ES-I3 (cell line): ENCODE data around the gene SFT2D2.

Source experiments
- H3K36me3 ChIP-seq: 2 replicates; pipeline ENCODE4 v1.6.1; 2013; ENCODE audit warnings: mild to moderate bottlenecking, low read length, control low read depth, moderate library complexity; ENCODE audit not compliant: insufficient read depth
- H3K4me1 ChIP-seq: 2 replicates; pipeline ENCODE4 v1.6.1; 2013; ENCODE audit warnings: mild to moderate bottlenecking, control low read depth, low read length; ENCODE audit not compliant: insufficient read depth
- H3K9ac ChIP-seq: 2 replicates; pipeline ENCODE4 v1.6.1; 2013; ENCODE audit warnings: low read depth, mild to moderate bottlenecking, low read length, moderate library complexity
- H3K9me3 ChIP-seq: 2 replicates; pipeline ENCODE4 v1.6.1; 2013; ENCODE audit warnings: mild to moderate bottlenecking, low read length, moderate library complexity; ENCODE audit not compliant: control insufficient read depth, insufficient read depth

Gene SFT2D2

DNA sequence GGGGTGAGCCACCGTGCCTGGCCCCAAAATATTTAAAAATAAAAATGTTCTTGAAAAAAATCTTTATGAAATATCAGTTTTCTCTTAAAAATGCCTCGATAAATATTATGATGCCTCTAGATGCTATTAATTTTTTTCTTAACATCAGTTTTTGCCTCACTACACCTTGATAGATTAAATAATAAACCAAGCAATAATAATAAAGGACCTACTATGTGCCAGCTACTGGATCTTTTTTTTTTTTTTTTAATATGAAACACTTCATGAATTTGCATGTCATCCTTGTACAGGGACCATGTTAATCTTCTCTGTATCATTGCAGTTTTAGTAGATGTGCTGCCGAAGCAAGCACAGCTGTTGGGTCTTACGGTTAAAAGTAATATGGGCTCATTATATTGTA, 37.3 kb downstream of the SFT2D2 start:
- Histone ChIP-seq H3K9ac (no peak overlapping the region), H3K9me3 (peaks cover 16% of the 10 kb centered on the region), H3K36me3 (no peaks in the 10 kb centered on the region), H3K4me1 (peaks cover 10% of the 10 kb centered on the region; the same call in 1 of the 2 replicates)

GRCh38 chr1:168264296-168264695, 38.5 kb downstream of the SFT2D2 start:
- peaks cover 10% of the 10 kb centered on the region; the same call in 1 of the 2 replicates for H3K4me1 ChIP-seq
- H3K9ac ChIP-seq = no peak overlapping the region
- H3K36me3 ChIP-seq = no peaks in the 10 kb centered on the region
- H3K9me3 ChIP-seq = peaks cover 9% of the 10 kb centered on the region; the same call in 1 of the 2 replicates

DNA sequence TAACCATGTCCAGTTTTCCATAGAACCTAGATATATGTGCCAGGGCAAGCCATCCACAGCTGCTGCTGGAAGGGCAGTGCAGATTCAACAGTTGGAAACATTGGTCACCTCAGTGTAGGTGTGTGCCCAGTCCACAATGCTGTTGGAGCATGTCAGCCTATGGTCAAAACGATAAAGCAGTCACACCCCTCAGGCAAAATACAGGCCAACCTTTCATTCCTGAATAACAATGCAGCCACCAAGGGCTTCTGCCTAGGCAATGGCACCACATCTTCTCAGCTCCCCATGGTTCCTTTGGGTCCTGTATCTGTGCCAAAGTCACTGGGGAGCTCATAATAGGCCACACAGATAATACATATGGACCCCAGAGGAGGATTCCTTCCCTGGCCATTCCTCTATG, 39.8 kb downstream of the SFT2D2 start:
- Histone ChIP-seq H3K9ac (no peak overlapping the region), H3K9me3 (peaks cover 7% of the 10 kb centered on the region; the same call in 1 of the 2 replicates), H3K4me1 (peaks cover 2% of the 10 kb centered on the region; the same call in 1 of the 2 replicates), H3K36me3 (no peaks in the 10 kb centered on the region)

DNA sequence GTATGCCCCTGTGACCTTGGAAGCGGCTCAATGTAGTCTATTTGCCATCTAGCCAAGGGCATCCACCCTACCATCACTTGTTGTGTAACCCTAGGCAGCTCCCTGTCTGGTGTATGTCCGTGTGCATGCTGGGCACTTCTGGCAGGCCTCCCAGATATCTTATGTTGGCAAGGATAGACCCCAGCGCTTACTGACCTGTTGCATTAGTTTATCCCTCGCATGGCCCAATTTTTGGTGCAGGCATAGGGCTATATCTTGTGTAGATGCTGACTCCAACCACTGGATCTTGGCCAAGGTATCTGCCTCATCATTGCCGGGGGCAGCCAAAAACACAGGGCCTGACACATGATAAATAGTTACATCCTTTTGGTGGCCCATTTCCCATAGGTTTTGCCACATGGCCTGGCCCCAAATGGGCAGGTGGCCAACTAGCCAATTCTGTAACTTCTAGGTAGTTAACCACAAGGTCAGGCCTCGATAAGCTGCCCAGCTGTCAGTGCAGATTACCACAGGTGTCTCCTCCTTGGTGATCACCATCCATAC, 40.9 kb downstream of the SFT2D2 start:
- Histone ChIP-seq H3K9me3 (peaks cover 7% of the 10 kb centered on the region; the same call in 1 of the 2 replicates), H3K9ac (no peak overlapping the region), H3K36me3 (no peaks in the 10 kb centered on the region), H3K4me1 (no peaks in the 10 kb centered on the region)

DNA sequence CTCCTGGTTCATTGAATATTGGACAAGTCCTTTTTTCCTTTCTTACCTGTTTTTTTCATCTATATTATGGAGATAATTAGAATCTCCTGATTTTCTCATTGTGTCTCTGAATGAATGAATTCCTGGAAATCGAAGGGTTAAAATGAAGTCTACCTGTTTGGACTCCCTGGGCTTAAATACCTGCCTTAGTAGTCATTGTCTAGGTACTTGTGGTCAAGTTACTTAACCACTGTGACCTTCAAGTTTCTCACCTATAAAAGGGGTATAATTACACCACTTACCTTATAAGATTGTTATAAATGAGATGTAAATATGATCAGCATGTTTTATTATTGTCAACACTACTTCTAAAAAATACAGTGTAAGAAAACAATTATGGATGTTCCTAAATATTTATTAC, 45.8 kb downstream of the SFT2D2 start:
- Histone ChIP-seq H3K9me3 (no peaks in the 10 kb centered on the region), H3K36me3 (no peaks in the 10 kb centered on the region), H3K9ac (no peak overlapping the region), H3K4me1 (no peaks in the 10 kb centered on the region)

GRCh38 chr1:168273575-168273974, 47.8 kb downstream of the SFT2D2 start:
- Histone ChIP-seq H3K36me3 (no peaks in the 10 kb centered on the region), H3K9ac (no peak overlapping the region), H3K9me3 (no peaks in the 10 kb centered on the region), H3K4me1 (no peaks in the 10 kb centered on the region)

DNA sequence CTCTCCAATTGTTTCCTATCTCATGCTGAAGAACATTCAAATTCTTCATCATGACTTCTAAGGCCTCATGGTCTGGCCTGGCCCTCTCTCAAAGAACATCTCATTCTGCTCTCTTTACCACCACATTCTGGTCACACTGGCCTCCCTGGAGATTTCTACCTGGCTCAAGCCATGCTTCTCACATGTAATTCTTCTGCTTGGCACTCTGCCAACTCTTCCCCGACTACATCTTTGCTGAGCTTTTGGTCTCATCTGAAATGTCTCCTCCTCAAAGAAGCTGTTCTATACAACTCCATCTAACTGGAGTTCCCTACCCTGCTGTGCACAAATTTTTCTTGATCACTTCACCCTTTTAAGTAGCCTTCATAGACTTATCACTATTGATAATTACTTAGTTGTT, 53.4 kb downstream of the SFT2D2 start:
- H3K9me3 ChIP-seq = no peaks in the 10 kb centered on the region
- no peak overlapping the region for H3K9ac ChIP-seq
- no peaks in the 10 kb centered on the region for H3K36me3 ChIP-seq
- no peaks in the 10 kb centered on the region for H3K4me1 ChIP-seq

DNA sequence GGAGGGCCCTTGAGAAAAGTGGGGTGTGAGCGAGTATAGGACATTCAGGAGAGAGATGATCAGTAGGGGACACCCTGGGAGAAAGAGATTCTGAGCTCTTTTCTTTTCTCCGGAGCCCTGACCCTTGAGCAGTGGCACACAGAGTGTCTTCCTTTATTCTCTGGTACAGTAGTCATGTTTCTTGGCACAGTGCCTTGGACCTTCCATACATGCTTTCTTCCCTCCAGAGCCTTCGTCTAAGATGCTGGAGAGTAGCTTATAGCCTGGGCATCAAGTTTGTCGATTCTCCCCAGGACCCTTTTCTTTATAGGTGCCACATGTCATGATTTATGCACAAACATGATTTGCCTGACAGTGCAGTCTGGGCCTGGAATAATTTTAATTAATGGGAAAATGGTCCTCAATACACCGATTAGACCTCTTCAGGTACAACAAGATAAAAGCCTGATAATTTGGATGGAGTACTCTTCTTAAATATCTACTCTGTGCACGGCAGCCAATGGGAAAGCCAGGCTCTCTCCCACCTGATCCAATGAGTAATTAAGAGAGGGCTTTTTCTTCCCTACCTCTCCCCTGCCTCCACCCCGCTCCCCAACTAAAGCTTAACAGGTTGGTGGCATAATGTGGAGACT, 54.6 kb downstream of the SFT2D2 start, which contains the start of gene TBX19:
Gene TBX19, plus strand, starts transcription at position 582 of the 632 bp plus-strand sequence. CDS start 214 bp downstream, outside the sequence.
- Histone ChIP-seq H3K9ac (no peak within 1 kb of the TSS), H3K4me1 (peaks cover 2% of the 10 kb centered on the region; the same call in 1 of the 2 replicates), H3K9me3 (no peaks in the 10 kb centered on the region), H3K36me3 (no peaks in the 10 kb centered on the region)

GRCh38 chr1:168281603-168282325, 56.0 kb downstream of the SFT2D2 start:
- H3K4me1 ChIP-seq = peaks cover 9% of the 10 kb centered on the region
- H3K36me3 ChIP-seq = no peaks in the 10 kb centered on the region
- H3K9ac ChIP-seq = no peak overlapping the region
- no peaks in the 10 kb centered on the region for H3K9me3 ChIP-seq

GRCh38 chr1:168285521-168285790, 59.7 kb downstream of the SFT2D2 start:
- H3K4me1 ChIP-seq = peaks cover 16% of the 10 kb centered on the region
- no peaks in the 10 kb centered on the region for H3K9me3 ChIP-seq
- H3K36me3 ChIP-seq = no peaks in the 10 kb centered on the region
- H3K9ac ChIP-seq = no peak overlapping the region

DNA sequence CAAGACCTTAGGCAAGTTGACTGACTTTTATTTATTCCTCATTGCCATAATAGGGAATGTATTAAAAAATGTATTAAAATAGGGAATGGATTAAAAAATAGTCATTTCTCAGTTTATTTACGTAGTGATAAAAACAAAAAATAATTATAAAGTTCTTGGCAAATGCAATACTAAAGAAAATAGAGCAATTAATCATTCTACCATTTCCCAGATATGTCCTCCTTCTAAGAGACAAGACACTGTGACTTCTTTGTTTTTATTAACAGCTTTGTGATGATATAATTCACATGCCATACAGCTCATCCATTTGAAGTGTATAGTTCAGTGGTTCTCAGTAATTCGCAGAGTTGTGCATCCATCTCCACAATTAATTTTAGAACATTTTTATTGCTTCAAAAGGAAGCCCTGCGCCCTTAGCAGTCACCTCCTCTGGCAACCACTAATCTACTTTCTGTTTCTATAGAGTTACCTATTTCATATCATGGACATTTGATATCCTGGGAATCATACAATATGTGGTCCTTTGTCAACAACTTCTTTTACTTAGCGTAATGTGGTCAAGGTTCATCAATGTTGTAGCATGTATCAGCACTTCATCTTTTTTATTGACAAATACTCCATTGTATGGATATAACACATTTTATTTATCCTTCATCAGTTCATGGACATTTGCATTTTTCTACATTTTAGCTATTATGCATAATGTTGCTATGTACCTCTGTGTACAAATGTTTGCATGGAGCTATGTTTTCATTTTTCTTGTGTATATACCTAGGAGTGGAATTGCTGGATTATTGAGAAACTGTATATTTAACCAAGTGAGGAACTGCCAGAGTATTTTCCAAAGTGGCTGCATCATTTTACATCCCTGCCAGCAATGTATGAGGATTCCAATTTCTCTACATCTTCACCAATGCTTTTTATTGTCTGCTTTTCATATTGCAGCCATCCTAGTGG, 60.4 kb downstream of the SFT2D2 start:
- Histone ChIP-seq H3K4me1 (peaks cover 16% of the 10 kb centered on the region), H3K9me3 (no peaks in the 10 kb centered on the region), H3K36me3 (no peaks in the 10 kb centered on the region), H3K9ac (no peak overlapping the region)

DNA sequence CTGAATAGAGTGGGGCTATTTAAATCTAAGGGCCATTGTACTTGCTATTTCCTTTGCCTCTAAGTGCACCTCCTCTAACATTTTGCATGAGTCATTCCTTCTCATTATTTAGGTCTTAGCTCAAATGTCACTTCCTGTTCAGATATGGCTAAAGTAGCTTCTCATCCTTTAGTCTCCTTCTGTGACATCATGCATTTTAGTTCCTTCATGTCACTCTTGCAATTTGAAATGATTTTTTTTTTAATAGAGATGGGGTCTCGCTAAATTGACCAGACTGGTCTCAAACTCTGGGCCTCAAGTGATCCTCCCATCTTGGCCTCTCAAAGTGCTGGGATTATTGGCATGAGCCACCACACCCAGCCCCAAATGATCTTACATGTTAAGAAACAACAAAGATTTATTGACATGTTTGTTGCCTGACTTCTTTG, 61.4 kb downstream of the SFT2D2 start:
- Histone ChIP-seq H3K36me3 (no peaks in the 10 kb centered on the region), H3K9ac (no peak overlapping the region), H3K9me3 (no peaks in the 10 kb centered on the region), H3K4me1 (peaks cover 24% of the 10 kb centered on the region)

DNA sequence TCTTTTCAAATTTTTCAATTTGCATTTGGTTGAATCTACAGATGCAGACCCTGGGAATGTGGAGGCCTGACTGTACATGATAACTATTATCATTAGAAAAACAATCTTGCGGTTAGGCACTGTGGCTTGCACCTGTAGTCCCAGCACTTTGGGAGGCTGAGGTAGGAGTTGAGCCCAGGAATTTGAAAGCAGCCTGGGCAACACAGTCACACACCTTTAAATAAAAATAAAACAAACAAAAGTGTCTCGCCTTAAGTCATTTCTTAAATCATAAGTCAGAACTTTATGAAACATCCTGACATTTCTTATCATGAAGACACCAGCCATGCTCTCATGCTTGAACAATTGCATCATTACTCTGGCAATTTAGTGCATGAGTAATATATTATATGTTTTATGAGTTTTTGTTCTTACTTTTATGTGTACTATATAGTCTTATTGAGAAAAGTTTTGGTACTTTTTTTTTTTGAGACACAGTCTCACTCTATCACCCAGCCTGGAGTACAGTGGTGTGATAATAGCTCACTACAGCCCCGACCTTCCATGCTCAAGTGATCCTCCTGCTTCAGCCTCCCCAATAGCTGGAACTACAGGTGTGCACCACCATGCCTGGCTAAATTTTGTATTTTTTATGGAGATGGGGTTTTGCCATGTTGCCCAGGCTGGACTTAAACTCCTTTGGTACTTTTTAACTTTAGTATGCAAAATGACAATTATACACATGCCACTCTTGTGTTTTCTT, 62.7 kb downstream of the SFT2D2 start:
- no peaks in the 10 kb centered on the region for H3K36me3 ChIP-seq

More for the DNA sequence above, 62.7 kb downstream of the SFT2D2 start:
- H3K9me3 ChIP-seq = no peaks in the 10 kb centered on the region
- no peak overlapping the region for H3K9ac ChIP-seq
- peaks cover 24% of the 10 kb centered on the region for H3K4me1 ChIP-seq
